ENCODE results near the gene TDRD10.

GRCh38 chr1:154465621-154466195, 36.3 kb upstream of the TDRD10 start:
- no peak for TF ChIP-seq CTCF (IDR thresholded peaks at IDR 0.05)
- TF ChIP-seq ZFX (IDR thresholded peaks at IDR 0.05; ENCODE audit: borderline replicate concordance), result no peak

Data from 22Rv1 (cell line).